GM10266 (cell line): ENCODE data around the gene RNF113B.

Experiments used
- DNase-seq: peaks from one replicate; pipeline ENCODE4 v3.0.0; 2012; ENCODE audit errors: extremely low spot score
- TF ChIP-seq, protein P1 (sequence below): IDR thresholded peaks from 2 replicates; pipeline ENCODE4 v1.5.1; 2012; ENCODE audit warnings: mild to moderate bottlenecking, low read depth; ENCODE audit not compliant: control insufficient read depth, insufficient read depth; ENCODE audit errors: missing control alignments

The RNF113B gene

DNA sequence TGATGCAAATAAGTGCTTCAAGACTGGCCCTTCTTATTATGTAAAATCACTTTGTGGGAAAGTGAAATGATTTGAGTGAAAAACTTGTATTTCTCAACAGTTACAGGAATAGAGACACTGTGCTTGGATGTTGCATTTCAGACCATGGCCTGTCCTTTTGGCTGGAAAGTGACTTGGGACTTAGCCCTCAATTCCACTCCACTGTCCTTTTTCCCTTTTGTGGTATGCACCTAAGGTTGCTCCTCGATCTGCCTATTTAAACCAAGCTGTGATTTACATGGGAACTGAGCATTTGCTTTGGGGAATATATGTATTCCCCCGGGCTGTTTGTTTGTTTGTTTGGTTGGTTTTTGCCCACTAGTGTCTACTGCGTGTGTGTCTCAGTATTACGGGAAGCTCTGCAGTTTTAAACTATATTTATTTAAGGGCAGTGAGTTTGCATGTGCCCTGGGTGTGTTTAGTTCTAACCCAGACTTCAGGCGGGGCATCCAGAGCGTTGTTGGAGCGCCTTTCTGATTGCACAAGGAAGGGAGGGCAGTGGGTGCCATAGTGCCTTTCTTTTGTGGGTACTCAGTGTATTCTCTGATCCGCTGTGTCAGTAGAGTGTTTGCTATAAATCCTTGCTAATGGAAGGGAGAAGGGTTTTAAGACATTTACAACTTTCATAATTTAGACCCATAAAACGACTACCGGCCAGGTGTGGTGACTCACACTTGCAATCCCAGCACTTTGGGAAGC, 18.2 kb upstream of the RNF113B start:
- no peak for DNase-seq
- TF ChIP-seq, protein P1, sequence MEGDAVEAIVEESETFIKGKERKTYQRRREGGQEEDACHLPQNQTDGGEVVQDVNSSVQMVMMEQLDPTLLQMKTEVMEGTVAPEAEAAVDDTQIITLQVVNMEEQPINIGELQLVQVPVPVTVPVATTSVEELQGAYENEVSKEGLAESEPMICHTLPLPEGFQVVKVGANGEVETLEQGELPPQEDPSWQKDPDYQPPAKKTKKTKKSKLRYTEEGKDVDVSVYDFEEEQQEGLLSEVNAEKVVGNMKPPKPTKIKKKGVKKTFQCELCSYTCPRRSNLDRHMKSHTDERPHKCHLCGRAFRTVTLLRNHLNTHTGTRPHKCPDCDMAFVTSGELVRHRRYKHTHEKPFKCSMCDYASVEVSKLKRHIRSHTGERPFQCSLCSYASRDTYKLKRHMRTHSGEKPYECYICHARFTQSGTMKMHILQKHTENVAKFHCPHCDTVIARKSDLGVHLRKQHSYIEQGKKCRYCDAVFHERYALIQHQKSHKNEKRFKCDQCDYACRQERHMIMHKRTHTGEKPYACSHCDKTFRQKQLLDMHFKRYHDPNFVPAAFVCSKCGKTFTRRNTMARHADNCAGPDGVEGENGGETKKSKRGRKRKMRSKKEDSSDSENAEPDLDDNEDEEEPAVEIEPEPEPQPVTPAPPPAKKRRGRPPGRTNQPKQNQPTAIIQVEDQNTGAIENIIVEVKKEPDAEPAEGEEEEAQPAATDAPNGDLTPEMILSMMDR, result no peak

DNA sequence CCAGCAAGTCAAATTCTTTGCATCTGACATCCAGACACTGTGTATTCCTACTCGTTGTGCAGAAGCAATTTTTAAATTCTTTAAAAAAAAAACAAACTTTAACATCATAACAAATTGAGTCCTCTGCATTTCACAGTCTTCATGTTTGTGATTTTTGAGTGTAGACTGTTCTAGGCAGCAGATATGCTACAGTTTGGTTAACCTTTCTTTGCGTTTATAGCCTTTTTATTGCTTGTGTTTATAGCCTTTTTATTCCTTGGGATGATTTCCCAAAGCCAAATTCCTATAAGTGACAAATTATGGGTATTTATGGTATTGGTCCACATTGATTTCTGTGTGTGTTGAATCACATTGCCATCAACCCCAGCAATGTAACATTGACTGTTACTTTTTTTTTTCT, 14.9 kb upstream of the RNF113B start:
- DNase-seq, result no peak
- TF ChIP-seq, protein P1, result no peak

DNA sequence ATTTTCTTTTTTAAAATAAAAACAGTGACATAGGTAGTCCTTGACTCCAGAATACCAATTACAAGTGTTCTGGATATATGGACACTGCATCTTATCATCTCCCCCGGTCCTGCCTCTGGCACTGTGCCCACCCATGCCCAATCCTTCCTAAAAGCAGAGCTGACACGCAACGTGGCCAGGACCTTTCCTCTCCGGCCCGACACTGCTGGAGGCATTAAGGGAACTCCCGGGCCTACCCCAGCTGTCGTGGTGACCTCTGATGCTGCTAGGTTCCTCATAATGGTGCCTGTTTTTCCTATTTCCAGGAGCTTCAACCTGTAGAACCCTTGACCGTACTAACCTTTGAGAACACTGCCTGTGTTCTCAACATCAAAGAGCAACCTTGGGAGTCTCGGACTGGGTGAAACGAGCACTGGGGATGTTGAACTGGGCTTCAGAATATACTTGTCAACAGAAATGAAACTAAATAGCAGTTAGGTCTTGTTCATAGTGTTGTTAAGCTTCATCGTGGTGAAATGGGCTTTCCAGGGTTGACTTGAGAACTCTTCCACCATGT, 13.9 kb upstream of the RNF113B start:
- TF ChIP-seq, protein P1, result no peak
- DNase-seq, result no peak

DNA sequence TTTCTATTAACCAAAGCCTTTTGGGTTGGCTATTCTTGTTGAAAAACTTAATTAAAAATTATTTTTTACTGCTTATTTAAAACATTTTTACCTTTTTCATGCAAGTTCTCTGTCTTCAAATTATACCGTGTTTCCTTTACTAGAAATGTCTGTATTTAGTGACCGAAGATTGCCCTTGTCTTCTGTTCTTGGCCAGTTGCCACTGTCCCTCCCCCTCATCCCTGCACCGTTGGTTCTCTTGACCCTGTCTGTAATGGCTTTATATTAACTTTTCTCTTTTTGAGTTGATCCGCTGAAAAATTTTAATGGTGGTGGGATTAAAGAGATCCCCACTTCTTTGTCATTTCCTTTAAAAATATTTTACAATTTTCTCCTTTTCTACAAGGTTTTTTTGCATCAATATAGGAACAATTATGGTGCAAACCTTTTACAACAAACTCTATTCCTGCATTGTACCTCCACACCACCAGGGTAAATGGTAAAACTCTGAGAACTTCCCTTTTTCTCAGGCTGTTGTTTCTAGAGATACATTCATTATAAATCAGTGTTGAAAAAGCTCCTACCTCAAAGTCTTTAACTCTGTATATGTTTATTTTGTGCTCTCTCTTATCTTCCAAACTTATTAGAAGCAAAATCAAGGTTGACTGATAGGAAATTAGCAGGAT, 12.9 kb upstream of the RNF113B start:
- TF ChIP-seq, protein P1, result no peak
- DNase-seq, result no peak

DNA sequence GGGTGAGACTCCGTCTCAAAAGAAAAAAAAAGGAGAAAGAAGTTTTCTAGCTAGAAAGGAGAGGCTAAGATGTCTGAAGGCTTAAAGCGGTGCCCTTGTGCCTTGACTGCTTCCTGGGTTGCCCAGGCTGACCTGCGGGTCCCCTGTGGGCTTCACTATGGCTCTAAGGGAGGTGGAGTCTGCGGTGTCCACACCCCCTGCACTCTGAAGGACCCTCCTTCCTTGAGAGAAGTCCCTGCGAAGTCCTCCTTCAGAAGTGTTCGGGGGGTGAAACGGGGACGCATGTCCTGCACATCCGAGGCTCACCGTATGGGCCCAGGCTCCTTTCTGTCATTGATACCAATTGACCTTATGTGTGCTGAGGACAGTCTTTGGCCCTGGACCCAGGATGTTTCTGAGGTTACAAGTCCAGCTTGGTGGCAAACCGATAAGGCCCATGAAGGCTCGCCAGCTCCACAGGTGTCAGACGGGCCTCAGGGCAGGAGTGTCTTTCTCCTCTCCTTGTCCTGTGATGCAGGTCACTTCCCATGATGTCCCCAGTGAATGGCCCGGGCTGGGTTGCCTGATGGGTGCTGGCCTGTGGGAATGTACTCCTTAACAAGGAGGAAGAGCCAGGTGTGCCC, 11.6 kb upstream of the RNF113B start:
- TF ChIP-seq, protein P1, result no peak
- no peak for DNase-seq

DNA sequence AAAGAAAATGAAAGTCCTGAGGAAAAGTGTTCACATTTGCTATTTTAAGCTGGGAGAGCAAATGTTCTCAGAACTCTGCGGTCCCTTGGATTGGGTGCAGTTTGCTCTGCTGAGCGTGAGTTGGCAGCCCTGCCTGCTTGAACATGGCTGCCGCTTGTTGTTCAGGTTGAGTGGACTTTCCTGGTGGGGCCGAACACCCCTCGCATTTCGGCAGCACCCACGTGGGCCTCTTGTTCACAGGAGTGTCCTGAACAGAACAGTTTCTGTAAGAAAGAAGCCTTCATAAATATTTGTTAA, 10.8 kb upstream of the RNF113B start:
- TF ChIP-seq, protein P1, result no peak

DNA sequence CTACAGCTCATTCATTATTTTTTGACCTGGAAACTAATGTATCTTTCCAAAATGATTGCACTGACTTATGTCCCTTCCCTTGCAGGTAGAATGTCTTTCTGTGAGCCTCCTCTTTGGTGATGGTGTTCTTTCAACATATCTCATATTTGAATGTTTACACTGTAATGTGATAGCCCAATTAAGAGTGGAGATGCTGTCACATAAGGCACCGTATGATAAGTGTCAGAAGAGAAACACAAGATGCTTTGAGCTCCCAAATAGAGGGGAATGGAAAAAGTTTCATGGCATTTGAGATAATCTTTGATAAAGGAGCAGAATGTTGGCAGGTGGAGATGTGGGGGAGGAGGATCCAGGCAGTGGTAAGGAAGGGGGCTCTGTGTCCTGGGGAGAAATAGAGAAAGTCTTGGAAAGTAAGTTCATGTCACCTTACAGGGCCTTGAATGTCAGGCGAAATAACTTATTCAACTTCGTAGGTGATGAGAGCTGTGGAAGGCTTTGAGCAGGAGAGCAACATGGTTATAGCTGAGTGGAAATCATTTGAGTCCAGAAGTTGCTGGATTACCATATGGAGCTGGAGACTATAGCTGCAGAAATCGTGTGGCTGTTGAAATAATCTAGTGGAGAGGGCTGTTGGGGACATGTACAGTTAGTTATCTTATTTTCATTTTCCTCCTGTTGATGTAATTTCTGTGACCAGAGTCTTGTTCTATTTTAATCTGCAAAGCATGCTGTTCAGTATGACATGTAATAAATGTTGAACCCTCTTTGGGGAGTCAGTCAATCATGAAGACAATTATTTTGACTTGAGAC, 10.3 kb upstream of the RNF113B start:
- DNase-seq, result no peak
- TF ChIP-seq, protein P1, result no peak

More for the DNA sequence above, 10.8 kb upstream of the RNF113B start:
- no peak for DNase-seq
